K562 (cell line): ENCODE results near the gene PPP6C. TPM values are rescaled to one million over a fixed set of nuclear protein-coding genes. Genes with fewer than 3 reads are reported as not detected.

Experiments used
- ARID4B ChIP-seq: sonication (generic); formaldehyde crosslinking; IDR thresholded peaks from 2 replicates; pipeline ENCODE4 v1.8.0; 2022; ENCODE audit warnings: mild to moderate bottlenecking, missing genetic modification reagents
- CREB1 ChIP-seq, 2 experiments: sonication (generic) in 1 of 2; formaldehyde crosslinking in 1 of 2; IDR thresholded peaks; 2 replicates each; pipeline versions ENCODE4 v1.6.1 to v1.8.0; 2012 to 2022; ENCODE audit warnings: inconsistent platforms in 1 of 2, mild to moderate bottlenecking in 1 of 2, missing genetic modification reagents in 1 of 2, moderate library complexity in 1 of 2
- FOXJ3 ChIP-seq: sonication (generic); formaldehyde crosslinking; IDR thresholded peaks from 2 replicates; pipeline ENCODE4 v1.4.0; 2020; ENCODE audit warnings: mild to moderate bottlenecking, missing genetic modification reagents
- FOXP4 ChIP-seq: sonication (generic); formaldehyde crosslinking; IDR thresholded peaks from 2 replicates; pipeline ENCODE4 v1.8.0; 2022; ENCODE audit warnings: mild to moderate bottlenecking, missing genetic modification reagents, borderline replicate concordance
- MAFK ChIP-seq: IDR thresholded peaks from 2 replicates; pipeline ENCODE4 v1.6.1; 2011; ENCODE audit warnings: low read length, improper control_type of control experiment
- SAP30 ChIP-seq: fragments of 200-600 bp; sonication (generic); IDR thresholded peaks from 2 replicates; pipeline ENCODE4 v1.6.1; 2012; ENCODE audit warnings: borderline replicate concordance, low read depth, mild to moderate bottlenecking, moderate library complexity, low read length, control low read depth, inconsistent platforms; ENCODE audit not compliant: insufficient read depth, poor library complexity, severe bottlenecking
- SP1 ChIP-seq: sonication (generic); formaldehyde crosslinking; IDR thresholded peaks from 2 replicates; pipeline ENCODE4 v1.8.1; 2022; ENCODE audit warnings: mild to moderate bottlenecking, missing genetic modification reagents
- TSHZ1 ChIP-seq: fragments of 250-450 bp; sonication (Bioruptor Pico); IDR thresholded peaks from 2 replicates; pipeline ENCODE4 v1.4.0; 2020; ENCODE audit warnings: mild to moderate bottlenecking, moderate library complexity
- ZNF431 ChIP-seq: sonication (generic); formaldehyde crosslinking; IDR thresholded peaks from 2 replicates; pipeline ENCODE4 v1.8.0; 2022; ENCODE audit warnings: mild to moderate bottlenecking, missing genetic modification reagents
- polyA plus RNA-seq, 8 experiments: library from polyadenylated mRNA; depleted of rRNA in 4 of 8; stranded (reverse) in 5 of 8; unstranded in 3 of 8; fragments of >200 nt; fragmentation: Nextera tagmentation in 2 of 8; fragmentation: Illumina TruSeq in 1 of 8; extraction: Ambion mirVana in 2 of 8; extraction: Trizol in 1 of 8; gene quantifications; 2 replicates each; pipeline versions ENCODE4 v1.2.1 to v1.2.3, GENCODE V29; 2011 to 2014; ENCODE audit warnings: inconsistent platforms in 1 of 8, missing spikeins in 1 of 8
- total RNA-seq, 7 experiments: library from RNA; depleted of rRNA in 6 of 7; stranded (reverse); fragments of >200 nt in 6 of 7; fragmentation: Illumina TruSeq in 2 of 7; extraction: Trizol in 2 of 7; gene quantifications; 2 replicates each; pipeline versions ENCODE4 v1.2.1 to v1.2.3, GENCODE V29; 2011 to 2021; ENCODE audit warnings: low replicate concordance in 1 of 7
- TF ChIP-seq, protein P1 (sequence below): IDR thresholded peaks from 3 replicates; pipeline ENCODE4 v1.6.1; 2011; ENCODE audit warnings: borderline replicate concordance, mild to moderate bottlenecking, moderate library complexity; ENCODE audit not compliant: insufficient read length; ENCODE audit errors: extremely low read depth
- TF ChIP-seq, protein P2 (sequence below): fragments of 450-650 bp; IDR thresholded peaks from 2 replicates; pipeline ENCODE4 v1.6.1; 2016

PPP6C gene
- total and polyA plus RNA-seq, 9 of the 15 experiments (the other 6 are each of a cell fraction or from before 2014, with no cell fraction given): 18.8 to 44.8 (median 38.3) TPM

DNA sequence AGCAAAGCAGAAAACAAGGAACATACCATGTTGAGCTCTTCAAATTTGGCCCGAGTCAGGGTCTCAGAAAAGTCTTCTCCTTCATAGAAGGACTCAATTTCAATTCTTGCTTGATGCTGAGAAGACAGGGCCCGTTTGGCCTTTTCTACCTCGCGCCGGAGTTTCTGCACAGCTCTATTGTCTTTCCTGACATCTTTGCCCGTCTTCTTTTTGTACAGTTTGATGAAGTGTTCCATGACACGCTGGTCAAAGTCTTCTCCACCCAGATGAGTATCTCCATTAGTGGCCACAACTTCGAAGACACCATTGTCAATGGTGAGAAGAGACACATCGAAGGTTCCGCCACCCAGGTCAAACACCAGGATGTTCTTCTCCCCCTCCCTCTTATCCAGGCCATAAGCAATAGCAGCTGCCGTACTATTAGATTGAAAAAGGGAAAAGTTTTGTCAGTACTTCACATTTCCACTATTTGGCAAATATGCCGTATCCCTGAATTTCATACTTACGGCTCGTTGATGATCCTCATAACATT, 49.4 kb upstream of the PPP6C start (continued):
- TF ChIP-seq SP1 (CRISPR knock-in tag) (peak; percentile 37; the same call in 1 of the 2 replicates), ZNF431 (CRISPR knock-in tag) (peak; percentile 51), FOXJ3 (CRISPR knock-in tag) (no peak), TSHZ1 (CRISPR knock-in tag) (no peak), CREB1 (IDR thresholded peaks at IDR 0.05) (no peak), CREB1 (CRISPR knock-in tag; IDR thresholded peaks at IDR 0.05) (0 out of 2 replicates have a peak, but pooled peaks have one; percentile 13), ARID4B (0 out of 2 replicates have a peak, but pooled peaks have one; percentile 61), SAP30 (no peak), MAFK (no peak), FOXP4 (0 out of 2 replicates have a peak, but pooled peaks have one; percentile 52)
- TF ChIP-seq, protein P1, sequence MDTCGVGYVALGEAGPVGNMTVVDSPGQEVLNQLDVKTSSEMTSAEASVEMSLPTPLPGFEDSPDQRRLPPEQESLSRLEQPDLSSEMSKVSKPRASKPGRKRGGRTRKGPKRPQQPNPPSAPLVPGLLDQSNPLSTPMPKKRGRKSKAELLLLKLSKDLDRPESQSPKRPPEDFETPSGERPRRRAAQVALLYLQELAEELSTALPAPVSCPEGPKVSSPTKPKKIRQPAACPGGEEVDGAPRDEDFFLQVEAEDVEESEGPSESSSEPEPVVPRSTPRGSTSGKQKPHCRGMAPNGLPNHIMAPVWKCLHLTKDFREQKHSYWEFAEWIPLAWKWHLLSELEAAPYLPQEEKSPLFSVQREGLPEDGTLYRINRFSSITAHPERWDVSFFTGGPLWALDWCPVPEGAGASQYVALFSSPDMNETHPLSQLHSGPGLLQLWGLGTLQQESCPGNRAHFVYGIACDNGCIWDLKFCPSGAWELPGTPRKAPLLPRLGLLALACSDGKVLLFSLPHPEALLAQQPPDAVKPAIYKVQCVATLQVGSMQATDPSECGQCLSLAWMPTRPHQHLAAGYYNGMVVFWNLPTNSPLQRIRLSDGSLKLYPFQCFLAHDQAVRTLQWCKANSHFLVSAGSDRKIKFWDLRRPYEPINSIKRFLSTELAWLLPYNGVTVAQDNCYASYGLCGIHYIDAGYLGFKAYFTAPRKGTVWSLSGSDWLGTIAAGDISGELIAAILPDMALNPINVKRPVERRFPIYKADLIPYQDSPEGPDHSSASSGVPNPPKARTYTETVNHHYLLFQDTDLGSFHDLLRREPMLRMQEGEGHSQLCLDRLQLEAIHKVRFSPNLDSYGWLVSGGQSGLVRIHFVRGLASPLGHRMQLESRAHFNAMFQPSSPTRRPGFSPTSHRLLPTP: no peak
- TF ChIP-seq, protein P2, sequence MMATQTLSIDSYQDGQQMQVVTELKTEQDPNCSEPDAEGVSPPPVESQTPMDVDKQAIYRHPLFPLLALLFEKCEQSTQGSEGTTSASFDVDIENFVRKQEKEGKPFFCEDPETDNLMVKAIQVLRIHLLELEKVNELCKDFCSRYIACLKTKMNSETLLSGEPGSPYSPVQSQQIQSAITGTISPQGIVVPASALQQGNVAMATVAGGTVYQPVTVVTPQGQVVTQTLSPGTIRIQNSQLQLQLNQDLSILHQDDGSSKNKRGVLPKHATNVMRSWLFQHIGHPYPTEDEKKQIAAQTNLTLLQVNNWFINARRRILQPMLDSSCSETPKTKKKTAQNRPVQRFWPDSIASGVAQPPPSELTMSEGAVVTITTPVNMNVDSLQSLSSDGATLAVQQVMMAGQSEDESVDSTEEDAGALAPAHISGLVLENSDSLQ: no peak
